Measurements from ENCODE around the gene GATA2.

DNA sequence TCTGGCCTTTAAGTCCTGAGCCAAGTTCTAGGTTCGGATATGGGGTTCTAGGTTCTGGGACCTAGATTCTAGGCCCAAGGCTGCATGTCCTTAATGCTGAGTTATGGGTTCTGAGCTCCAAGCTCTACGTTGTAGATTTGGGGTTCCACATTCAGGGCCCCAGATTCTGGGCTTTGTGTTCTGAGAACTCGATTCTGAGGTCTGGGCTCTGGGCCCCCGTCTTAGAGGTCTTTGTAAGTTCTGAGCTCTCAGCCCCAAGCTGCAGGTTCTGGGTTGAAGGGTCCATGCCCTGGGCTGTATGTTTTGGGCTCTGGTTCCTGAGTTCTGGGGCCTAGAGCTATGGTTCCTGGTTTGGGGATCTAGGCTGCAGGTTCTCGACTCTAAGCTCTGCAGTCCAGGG lies 16.3 kb downstream of the GATA2 start:
- TF ChIP-seq, protein P1, sequence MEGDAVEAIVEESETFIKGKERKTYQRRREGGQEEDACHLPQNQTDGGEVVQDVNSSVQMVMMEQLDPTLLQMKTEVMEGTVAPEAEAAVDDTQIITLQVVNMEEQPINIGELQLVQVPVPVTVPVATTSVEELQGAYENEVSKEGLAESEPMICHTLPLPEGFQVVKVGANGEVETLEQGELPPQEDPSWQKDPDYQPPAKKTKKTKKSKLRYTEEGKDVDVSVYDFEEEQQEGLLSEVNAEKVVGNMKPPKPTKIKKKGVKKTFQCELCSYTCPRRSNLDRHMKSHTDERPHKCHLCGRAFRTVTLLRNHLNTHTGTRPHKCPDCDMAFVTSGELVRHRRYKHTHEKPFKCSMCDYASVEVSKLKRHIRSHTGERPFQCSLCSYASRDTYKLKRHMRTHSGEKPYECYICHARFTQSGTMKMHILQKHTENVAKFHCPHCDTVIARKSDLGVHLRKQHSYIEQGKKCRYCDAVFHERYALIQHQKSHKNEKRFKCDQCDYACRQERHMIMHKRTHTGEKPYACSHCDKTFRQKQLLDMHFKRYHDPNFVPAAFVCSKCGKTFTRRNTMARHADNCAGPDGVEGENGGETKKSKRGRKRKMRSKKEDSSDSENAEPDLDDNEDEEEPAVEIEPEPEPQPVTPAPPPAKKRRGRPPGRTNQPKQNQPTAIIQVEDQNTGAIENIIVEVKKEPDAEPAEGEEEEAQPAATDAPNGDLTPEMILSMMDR (IDR thresholded peaks at IDR 0.05) = no peak
- no peak for TF ChIP-seq POLR2A (IDR thresholded peaks at IDR 0.05)

All from prostate gland (tissue), 2 donors.